HepG2 (cell line): ENCODE data around the gene PLB1. TPM values are rescaled to one million over a fixed set of nuclear protein-coding genes. Genes with fewer than 3 reads are reported as not detected.

Experiments used
- ATAC-seq: fragments of 200-7000 bp; cut with Tn5 transposase; 3 replicates; pipeline ENCODE4 v1.9.1; 2020; ENCODE audit warnings: mild to moderate bottlenecking, moderate library complexity
- BruUV-seq: library from RNA; stranded (reverse); fragments of 400-500 nt; replicated peaks from 2 replicates; lab custom pipeline; 2021; lab: Mats Ljungman, UMichigan
- CTCF ChIA-PET: fragments of 300-600 bp; formaldehyde crosslinking; extraction: SDS; loops from one replicate; lab custom pipeline; 2021; ENCODE audit warnings: low total read pairs, inconsistent platforms, low intra/inter-chr PET ratio; lab: Yijun Ruan, JAX
- POLR2A ChIA-PET: fragments of 350-600 bp; sonication (Branson Sonifier 250); formaldehyde crosslinking; loops from one replicate; lab custom pipeline; 2020; ENCODE audit warnings: antibody characterized with exemption, inconsistent platforms; lab: Yijun Ruan, JAX
- DNase-seq: peaks from one replicate; pipeline ENCODE4 v3.0.0-alpha.2; 2015; ENCODE audit warnings: low spot score
- FAIRE-seq: peaks from 3 replicates; lab custom pipeline; 2011; peaks lifted over from hg19 to GRCh38; lab: Jason Lieb, UNC
- H2AFZ ChIP-seq: one replicate; pipeline ENCODE4 v1.6.1; 2011; ENCODE audit warnings: low read length, inconsistent platforms
- H3K27ac ChIP-seq: fragments of 300-600 bp; 3 replicates; pipeline ENCODE4 v1.8.0; 2011; ENCODE audit warnings: mixed run types, mild to moderate bottlenecking, mixed read lengths, low read length, inconsistent platforms; ENCODE audit not compliant: insufficient read depth; ENCODE audit errors: extremely low read length
- H3K27me3 ChIP-seq, 2 experiments: fragments of 200-600 bp in 1 of 2; 2 replicates in 1 of 2; 3 replicates in 1 of 2; pipeline versions ENCODE4 v1.6.0 to v1.8.0; 2011; ENCODE audit warnings: low read length in 2 of 2, mild to moderate bottlenecking in 2 of 2, moderate library complexity in 2 of 2, inconsistent platforms in 1 of 2; ENCODE audit not compliant: insufficient read depth in 2 of 2, control insufficient read depth in 1 of 2
- H3K36me3 ChIP-seq, 2 experiments: fragments of 200-600 bp in 1 of 2; replicated peaks in 1 of 2; 2 replicates in 1 of 2; 3 replicates in 1 of 2; pipeline versions ENCODE4 v1.5.1 to v1.8.0; 2011; ENCODE audit warnings: low read length in 2 of 2, inconsistent platforms in 1 of 2; ENCODE audit not compliant: insufficient read depth in 2 of 2, control insufficient read depth in 1 of 2
- H3K4me1 ChIP-seq: 2 replicates; pipeline ENCODE4 v1.5.1; 2012; ENCODE audit warnings: low read length, inconsistent platforms; ENCODE audit not compliant: insufficient read depth
- H3K4me2 ChIP-seq: 2 replicates; pipeline ENCODE4 v1.6.0; 2011; ENCODE audit warnings: low read depth, low read length, inconsistent platforms
- H3K4me3 ChIP-seq, 3 experiments: fragments of 200-600 bp in 1 of 3; sonication (generic), shearing (Covaris generic) in 1 of 3; replicated peaks in 1 of 3; 2 replicates each; pipeline ENCODE4 v1.5.1; 2011 to 2016; ENCODE audit warnings: low read length in 3 of 3, inconsistent platforms in 2 of 3, low read depth in 2 of 3, mild to moderate bottlenecking in 2 of 3, control low read depth in 1 of 3, mixed read lengths in 1 of 3; ENCODE audit not compliant: insufficient read depth in 1 of 3
- H3K79me2 ChIP-seq: one replicate; pipeline ENCODE4 v1.6.1; 2011; ENCODE audit warnings: low read length, inconsistent platforms; ENCODE audit not compliant: insufficient read depth
- H3K9ac ChIP-seq: 2 replicates; pipeline ENCODE4 v1.6.0; 2011; ENCODE audit warnings: mild to moderate bottlenecking, low read depth, low read length, inconsistent platforms; ENCODE audit not compliant: insufficient read depth
- H3K9me3 ChIP-seq: 2 replicates; pipeline ENCODE4 v1.5.1; 2012; ENCODE audit warnings: mild to moderate bottlenecking, low read length
- H4K20me1 ChIP-seq: 2 replicates; pipeline ENCODE4 v1.6.0; 2011; ENCODE audit warnings: inconsistent platforms, mild to moderate bottlenecking, low read length, moderate library complexity; ENCODE audit not compliant: insufficient read depth
- FOXP1 ChIP-seq, 2 experiments: fragments of 450-650 bp in 1 of 2; IDR thresholded peaks; 2 replicates each; pipeline ENCODE4 v1.6.1; 2017 to 2018; ENCODE audit warnings: antibody characterized with exemption in 1 of 2
- KAT2B ChIP-seq: fragments of 150-350 bp; IDR thresholded peaks from 2 replicates; pipeline ENCODE4 v1.6.1; 2014; ENCODE audit warnings: low read depth, low read length, borderline replicate concordance
- RAD51 ChIP-seq: fragments of 450-650 bp; IDR thresholded peaks from 2 replicates; pipeline ENCODE4 v1.6.1; 2016; ENCODE audit warnings: borderline replicate concordance
- SP1 ChIP-seq, 2 experiments: fragments of 450-650 bp in 1 of 2; sonication (generic) in 1 of 2; formaldehyde crosslinking in 1 of 2; IDR thresholded peaks; 2 replicates each; pipeline versions ENCODE4 v1.4.0 to v1.6.1; 2016 to 2020; ENCODE audit warnings: missing genetic modification reagents in 1 of 2
- ZNF33A ChIP-seq: sonication (generic); formaldehyde crosslinking; IDR thresholded peaks from 2 replicates; pipeline ENCODE4 v1.5.1; 2020; ENCODE audit warnings: missing genetic modification reagents, mild to moderate bottlenecking, moderate library complexity, borderline replicate concordance
- ZNF556 ChIP-seq: sonication (generic); formaldehyde crosslinking; IDR thresholded peaks from 2 replicates; pipeline ENCODE4 v1.4.0; 2020; ENCODE audit warnings: mild to moderate bottlenecking, missing genetic modification reagents, borderline replicate concordance
- ZNF766 ChIP-seq: sonication (generic); formaldehyde crosslinking; IDR thresholded peaks from 2 replicates; pipeline ENCODE4 v1.5.0; 2020; ENCODE audit warnings: missing genetic modification reagents, borderline replicate concordance
- ZNF781 ChIP-seq: sonication (generic); formaldehyde crosslinking; IDR thresholded peaks from 2 replicates; pipeline ENCODE4 v1.5.1; 2020; ENCODE audit warnings: borderline replicate concordance, mild to moderate bottlenecking, missing genetic modification reagents; ENCODE audit errors: not compliant biosample characterization
- whole genome bisulfite sequencing: methylation state at CpG from one replicate; pipeline ENCODE4 v1.1.6; 2017; ENCODE audit warnings: low lambda C conversion rate; 5-methylcytosine and 5-hydroxymethylcytosine counted together
- in situ Hi-C: cut with HindIII; loops from 2 replicates; pipeline ENCODE4 v1.10.0; 2017; ENCODE audit warnings: low pct_unique_long_range_greater_than_20kb; ENCODE audit not compliant: extremely low pct_ligation_motif_present
- intact Hi-C: fragments of 100-400 bp; cut with micrococcal nuclease; formaldehyde crosslinking; loops from one replicate; pipeline ENCODE4 v1.10.0; 2022; ENCODE audit not compliant: unreplicated experiment
- polyA plus RNA-seq, 8 experiments: library from polyadenylated mRNA; depleted of rRNA in 3 of 8; stranded (reverse) in 7 of 8; unstranded in 1 of 8; fragments of >200 nt; fragmentation: Illumina TruSeq in 4 of 8; extraction: Trizol in 4 of 8; gene quantifications; 2 replicates each; pipeline versions ENCODE4 v1.2.1 to v1.2.3, GENCODE V29; 2011 to 2016; ENCODE audit warnings: low read depth in 4 of 8, missing spikeins in 1 of 8, mixed read lengths in 1 of 8; ENCODE audit not compliant: insufficient read depth in 1 of 8
- total RNA-seq, 5 experiments: library from RNA; depleted of rRNA; stranded (reverse); fragments of >200 nt; fragmentation: Illumina TruSeq; extraction: Trizol; gene quantifications; 2 replicates each; pipeline ENCODE4 v1.2.3, GENCODE V29; 2016; ENCODE audit warnings: low read depth in 1 of 5
- TF ChIP-seq, protein P1 (sequence below): sonication (generic); formaldehyde crosslinking; IDR thresholded peaks from 2 replicates; pipeline ENCODE4 v1.8.0; 2022; ENCODE audit warnings: mild to moderate bottlenecking, missing genetic modification reagents; ENCODE audit not compliant: insufficient replicate concordance

PLB1 gene
- total and polyA plus RNA-seq, 2 of the 13 experiments (the other 11 are each of a cell fraction or from before 2014, with no cell fraction given) = 0.20 to 1.8 TPM

DNA sequence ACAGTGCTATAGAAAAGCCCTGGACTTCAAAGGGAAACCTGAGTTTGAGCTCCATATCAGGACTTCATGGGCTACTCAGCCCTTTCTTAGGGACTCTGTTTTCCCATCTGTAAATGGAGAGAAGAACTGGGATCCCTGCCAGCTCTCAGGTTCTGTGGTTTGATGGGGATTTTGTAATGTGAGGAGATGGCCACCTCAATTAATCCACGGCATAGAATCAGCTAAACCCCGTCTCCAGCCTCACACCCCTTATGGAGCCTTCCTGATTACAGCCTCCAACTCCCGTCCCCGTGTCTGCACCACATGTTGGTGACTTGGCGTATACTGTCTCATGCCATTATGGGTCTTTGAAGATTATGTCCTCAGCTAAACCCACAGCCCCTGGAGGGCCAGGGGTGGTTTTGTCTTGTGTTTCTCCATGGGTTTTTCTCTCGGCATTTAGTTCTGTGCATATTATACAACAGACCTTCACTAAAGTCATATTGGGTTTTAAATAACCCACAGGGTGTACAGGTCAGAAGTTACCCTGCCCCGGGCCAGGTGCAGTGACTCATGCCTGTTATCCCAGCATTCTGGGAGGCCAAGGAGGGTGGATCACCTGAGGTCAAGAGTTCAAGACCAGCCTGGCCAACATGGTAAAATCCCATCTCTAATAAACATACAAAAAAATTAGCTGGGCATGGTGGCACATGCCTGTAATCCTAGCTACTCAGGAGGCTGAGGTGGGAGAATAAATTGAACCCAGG lies 192.0 kb downstream of the PLB1 start:
- no peak for FAIRE-seq
- in situ Hi-C loops = no loop called here
- POLR2A ChIA-PET = no interaction called here

DNA sequence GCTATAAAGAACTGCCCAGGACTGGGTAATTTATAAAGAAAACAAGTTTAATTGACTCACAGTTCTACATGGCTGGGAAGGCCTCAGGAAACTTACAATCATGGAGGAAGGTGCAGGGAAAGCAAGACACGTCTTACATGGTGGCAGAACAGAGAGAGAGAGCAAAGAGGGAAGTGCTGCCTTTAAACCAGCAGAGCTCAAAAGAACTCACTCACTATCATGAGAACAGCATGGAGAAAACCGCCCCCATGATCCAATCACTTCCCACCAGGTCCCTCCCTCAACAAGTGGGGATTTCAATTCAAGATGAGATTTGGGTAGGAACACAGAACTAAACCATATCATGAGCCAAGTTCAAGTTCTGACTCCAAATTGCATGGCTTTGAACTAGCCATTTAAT lies 193.0 kb downstream of the PLB1 start:
- intact Hi-C loops = no loop called here
- Histone ChIP-seq H4K20me1 (no peaks in the 10 kb centered on the region), H3K9me3 (no peaks in the 10 kb centered on the region), H3K4me3 (no peak overlapping the region), H3K4me2 (no peak overlapping the region), H3K27me3 (peaks cover 0 to 19% of the 10 kb centered on the region in 2 experiments; a peak in 2 of 5 replicates), H3K4me1 (peaks cover 28% of the 10 kb centered on the region), H3K79me2 (no peaks in the 10 kb centered on the region), H3K36me3 (no peaks in the 10 kb centered on the region), H2AFZ (no peak overlapping the region), H3K27ac (no peak overlapping the region), H3K9ac (no peak overlapping the region)
- ATAC-seq (no peak), FAIRE-seq (no peak), DNase-seq (no peak)
- POLR2A ChIA-PET = no interaction called here
- BruUV-seq = no TSS peak
- CTCF ChIA-PET = no interaction called here
- 48% methylated on average over 2 of the region's 2 CpGs for WGBS
- in situ Hi-C loops = no loop called here
- TF ChIP-seq ZNF33A (no peak), KAT2B (no peak), ZNF556 (no peak), RAD51 (no peak), ZNF766 (CRISPR knock-in tag) (no peak), ZNF781 (no peak)

More for the DNA sequence above, 192.0 kb downstream of the PLB1 start:
- Histone ChIP-seq H4K20me1 (no peaks in the 10 kb centered on the region), H3K4me1 (peaks cover 29% of the 10 kb centered on the region), H3K27ac (no peak overlapping the region), H3K9ac (no peak overlapping the region), H2AFZ (no peak overlapping the region), H3K4me3 (no peak overlapping the region), H3K36me3 (no peaks in the 10 kb centered on the region), H3K79me2 (no peaks in the 10 kb centered on the region), H3K27me3 (peaks cover 0 to 22% of the 10 kb centered on the region in 2 experiments; a peak in 2 of 5 replicates), H3K9me3 (no peaks in the 10 kb centered on the region), H3K4me2 (no peak overlapping the region)
- CTCF ChIA-PET = no interaction called here
- ATAC-seq = no peak
- intact Hi-C loops = no loop called here
- TF ChIP-seq, protein P1, sequence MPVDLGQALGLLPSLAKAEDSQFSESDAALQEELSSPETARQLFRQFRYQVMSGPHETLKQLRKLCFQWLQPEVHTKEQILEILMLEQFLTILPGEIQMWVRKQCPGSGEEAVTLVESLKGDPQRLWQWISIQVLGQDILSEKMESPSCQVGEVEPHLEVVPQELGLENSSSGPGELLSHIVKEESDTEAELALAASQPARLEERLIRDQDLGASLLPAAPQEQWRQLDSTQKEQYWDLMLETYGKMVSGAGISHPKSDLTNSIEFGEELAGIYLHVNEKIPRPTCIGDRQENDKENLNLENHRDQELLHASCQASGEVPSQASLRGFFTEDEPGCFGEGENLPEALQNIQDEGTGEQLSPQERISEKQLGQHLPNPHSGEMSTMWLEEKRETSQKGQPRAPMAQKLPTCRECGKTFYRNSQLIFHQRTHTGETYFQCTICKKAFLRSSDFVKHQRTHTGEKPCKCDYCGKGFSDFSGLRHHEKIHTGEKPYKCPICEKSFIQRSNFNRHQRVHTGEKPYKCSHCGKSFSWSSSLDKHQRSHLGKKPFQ (CRISPR knock-in tag) = no peak
- TF ChIP-seq FOXP1 (IDR thresholded peaks at IDR 0.05) (no peak), FOXP1 (CRISPR knock-in tag; IDR thresholded peaks at IDR 0.05) (no peak), SP1 (IDR thresholded peaks at IDR 0.05) (no peak), SP1 (CRISPR knock-in tag; IDR thresholded peaks at IDR 0.05) (no peak)
- no peak for DNase-seq
- BruUV-seq = no TSS peak
- 42% methylated on average over 7 of the region's 7 CpGs for WGBS
